HuH-7.5 (cell line): ENCODE measurements around the gene B4GALNT4.
"Not testable (repeated sequence)": the region's sequence is repeated elsewhere in the genome, so short reads cannot be mapped to it uniquely, and the experiment has no call there.

Source experiments
- DNase-seq: peaks from one replicate; pipeline ENCODE4 v3.0.0; 2011; ENCODE audit warnings: low spot score

The B4GALNT4 gene

DNA sequence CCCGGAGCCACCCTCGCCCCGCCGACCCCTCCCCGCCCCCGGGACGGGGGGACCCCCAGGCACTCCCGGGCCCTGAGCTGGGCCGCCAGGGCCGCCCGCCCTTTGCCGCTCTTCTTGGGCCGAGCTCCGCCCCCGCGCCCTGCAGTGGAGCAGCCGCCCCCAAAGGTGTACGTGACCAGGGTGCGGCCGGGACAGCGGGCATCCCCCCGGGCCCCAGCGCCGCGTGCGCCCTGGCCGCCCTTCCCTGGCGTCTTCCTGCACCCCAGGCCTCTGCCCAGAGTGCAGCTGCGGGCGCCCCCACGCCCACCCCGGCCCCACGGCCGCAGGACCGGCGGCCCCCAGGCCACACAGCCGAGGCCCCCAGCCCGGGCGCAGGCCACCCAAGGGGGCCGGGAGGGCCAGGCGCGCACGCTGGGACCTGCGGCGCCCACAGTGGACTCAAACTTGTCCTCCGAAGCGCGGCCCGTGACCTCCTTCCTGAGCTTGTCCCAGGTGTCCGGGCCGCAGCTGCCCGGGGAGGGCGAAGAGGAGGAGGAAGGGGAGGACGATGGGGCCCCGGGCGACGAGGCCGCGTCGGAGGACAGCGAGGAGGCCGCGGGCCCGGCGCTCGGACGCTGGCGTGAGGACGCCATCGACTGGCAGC, 7.4 kb downstream of the B4GALNT4 start:
- no peak for DNase-seq

DNA sequence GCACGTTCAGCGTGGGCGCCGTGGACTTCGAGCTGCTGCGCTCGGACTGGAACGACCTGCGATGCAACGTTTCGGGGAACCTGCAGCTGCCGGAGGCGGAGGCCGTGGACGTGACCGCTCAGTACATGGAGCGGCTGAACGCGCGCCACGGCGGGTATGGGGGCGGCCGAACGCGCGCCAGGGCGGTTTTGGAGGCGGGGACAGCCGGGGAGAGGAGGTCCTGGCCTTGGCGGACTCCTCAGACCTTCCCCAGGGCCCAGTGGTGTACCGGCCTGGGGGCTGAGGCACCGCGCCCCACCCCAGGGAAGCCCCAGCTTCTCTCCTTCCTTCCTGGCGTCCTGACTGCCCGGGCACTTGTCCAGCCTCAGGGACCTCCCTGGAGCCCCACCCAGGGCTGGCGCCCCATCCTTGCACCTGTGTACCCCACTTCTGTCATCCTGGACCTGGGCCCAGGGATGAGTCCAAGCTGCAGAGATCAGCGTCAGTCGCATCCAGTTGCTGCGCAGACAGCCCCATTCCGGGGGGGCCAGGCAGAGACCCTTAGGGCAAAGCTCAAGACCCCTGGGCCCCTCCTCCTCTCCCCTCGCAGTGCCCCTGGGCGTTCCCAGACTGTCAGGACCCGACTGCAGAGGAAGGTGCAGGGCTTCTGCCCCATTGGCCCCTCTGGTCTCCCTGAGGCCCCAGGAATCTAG, 8.0 kb downstream of the B4GALNT4 start:
- DNase-seq: no peak

DNA sequence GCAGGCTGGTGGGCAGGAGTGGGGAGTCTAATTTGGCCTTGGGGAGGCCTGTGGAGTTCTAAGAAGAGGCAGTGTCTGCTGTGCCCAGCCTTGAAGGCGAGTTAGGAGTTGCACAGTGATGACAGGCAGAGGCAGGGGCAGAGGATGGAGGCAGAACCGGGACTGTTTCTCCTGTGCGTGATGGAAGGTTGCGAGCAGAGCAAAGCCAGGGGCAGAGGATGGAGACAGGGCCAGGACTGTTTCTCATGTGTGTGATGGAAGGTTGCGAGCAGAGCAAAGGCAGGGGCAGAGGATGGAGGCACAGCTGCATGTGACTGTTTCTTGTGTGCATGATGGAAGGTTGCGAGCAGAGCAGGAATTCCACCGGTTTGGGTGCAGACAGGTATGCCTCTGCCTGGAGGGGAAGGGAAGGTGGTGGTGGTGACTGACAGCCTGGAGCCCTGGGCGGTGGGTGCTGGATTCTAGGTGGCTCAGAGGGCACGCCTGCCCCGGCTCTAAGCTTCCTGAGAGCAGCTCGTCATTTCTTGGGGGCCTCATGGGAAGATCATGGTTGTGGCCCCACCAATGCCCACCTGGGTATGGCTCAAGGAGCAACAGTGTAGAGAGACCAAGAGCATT, 8.7 kb downstream of the B4GALNT4 start:
- no peak for DNase-seq

DNA sequence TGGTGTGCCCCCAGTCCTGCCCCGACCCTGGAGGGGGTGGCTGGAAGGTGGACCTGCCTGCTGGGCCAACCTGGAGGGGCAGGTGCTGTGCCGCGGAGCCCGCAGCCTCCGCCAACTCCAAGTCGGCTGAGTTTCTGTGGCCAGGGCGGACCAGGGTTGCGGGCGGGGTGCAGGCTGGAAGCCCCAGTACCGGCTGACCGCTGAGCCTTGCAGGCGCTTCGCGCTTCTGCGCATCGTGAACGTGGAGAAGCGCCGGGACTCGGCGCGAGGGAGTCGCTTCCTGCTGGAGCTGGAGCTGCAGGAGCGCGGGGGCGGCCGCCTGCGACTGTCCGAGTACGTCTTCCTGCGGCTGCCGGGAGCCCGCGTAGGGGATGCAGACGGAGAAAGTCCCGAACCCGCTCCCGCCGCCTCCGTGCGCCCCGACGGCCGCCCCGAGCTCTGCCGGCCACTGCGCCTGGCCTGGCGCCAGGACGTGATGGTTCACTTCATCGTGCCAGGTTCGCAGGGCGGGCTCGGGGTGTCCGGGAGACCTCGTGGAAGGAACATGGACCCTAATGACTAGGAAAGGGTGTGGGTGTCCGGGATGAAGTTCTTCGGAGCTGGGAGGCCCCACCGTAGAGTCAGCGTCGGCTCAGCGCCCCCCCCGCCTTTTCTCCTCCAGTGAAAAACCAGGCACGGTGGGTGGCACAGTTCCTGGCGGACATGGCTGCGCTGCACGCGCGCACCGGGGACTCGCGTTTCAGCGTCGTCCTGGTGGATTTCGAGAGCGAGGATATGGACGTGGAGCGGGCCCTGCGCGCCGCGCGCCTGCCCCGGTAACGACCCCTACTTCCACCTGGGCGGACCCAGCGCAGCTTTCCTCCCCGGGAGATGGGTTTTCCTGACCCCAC, 10.2 kb downstream of the B4GALNT4 start:
- DNase-seq: no peak

DNA sequence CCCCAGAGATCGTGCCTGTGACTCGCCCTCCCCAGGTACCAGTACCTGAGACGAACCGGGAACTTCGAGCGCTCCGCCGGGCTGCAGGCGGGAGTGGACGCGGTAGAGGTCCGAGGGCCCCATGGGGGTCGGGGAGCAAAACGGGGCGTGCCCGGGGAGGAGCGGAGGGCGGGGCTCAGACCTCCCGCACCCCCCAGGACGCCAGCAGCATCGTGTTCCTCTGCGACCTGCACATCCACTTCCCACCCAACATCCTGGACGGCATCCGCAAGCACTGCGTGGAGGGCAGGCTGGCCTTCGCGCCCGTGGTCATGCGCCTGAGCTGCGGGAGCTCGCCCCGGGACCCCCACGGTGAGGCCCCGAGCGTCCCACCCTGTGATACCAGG, 10.8 kb downstream of the B4GALNT4 start:
- DNase-seq: no peak

DNA sequence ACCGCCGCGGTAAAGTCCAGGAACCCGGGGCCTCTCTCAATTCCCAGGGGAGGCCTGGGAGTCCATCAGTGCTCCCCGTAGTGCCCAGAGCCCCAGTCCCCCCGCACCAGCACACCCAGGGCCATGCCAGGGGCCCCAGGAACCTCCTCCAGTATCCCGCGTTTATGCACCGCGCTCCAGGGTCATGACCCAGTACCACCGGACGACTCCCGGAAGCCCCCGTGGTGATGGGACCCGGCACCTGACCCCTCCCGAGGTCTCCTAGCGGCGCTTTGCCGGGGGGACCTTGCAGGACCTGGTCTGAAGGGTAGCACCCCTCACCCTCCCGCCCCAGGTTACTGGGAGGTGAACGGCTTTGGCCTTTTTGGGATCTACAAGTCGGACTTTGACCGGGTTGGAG, 11.2 kb downstream of the B4GALNT4 start:
- DNase-seq: no peak

DNA sequence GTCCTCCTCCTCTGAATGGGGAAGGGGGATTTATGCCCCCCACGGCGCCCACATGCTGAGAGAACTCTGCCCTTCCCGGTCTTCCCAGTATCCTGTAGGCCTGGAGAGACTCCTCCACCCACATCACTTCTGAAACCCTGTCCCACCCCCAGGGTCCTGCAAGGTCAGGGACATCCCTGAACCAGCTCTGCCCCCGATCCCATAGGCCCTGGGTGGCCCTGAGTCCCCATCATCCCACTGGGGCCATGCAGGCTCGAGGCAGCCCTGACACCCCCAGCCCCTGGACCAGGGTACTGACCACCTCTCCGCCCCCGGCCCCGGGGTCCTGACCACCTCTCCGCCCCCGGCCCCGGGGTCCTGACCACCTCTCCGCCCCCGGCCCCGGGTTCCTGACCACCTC, 11.7 kb downstream of the B4GALNT4 start:
- DNase-seq: no peak

DNA sequence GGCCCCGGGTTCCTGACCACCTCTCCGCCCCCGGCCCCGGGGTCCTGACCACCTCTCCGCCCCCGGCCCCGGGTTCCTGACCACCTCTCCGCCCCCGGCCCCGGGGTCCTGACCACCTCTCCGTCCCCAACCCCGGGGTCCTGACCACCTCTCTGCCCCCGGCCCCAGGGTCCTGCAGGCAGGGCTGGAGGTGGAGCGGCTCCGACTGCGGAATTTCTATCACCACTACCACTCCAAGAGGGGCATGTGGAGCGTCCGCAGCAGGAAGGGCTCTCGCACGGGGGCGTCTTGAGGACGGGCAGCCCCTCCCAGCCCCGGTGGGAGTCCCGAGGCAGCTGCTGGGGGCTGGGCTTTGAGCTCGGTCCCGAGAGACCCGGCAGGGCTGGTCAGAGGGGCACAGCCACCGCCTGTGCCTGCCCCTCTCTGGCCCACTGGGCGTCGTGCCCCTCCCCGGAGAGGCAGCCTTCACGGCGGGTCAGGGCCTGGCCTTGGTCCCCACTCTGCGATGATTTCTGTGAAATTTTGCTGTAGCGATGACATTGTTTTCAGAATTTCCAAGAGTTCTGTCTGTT, 12.3 kb downstream of the B4GALNT4 start:
- DNase-seq: no peak

DNA sequence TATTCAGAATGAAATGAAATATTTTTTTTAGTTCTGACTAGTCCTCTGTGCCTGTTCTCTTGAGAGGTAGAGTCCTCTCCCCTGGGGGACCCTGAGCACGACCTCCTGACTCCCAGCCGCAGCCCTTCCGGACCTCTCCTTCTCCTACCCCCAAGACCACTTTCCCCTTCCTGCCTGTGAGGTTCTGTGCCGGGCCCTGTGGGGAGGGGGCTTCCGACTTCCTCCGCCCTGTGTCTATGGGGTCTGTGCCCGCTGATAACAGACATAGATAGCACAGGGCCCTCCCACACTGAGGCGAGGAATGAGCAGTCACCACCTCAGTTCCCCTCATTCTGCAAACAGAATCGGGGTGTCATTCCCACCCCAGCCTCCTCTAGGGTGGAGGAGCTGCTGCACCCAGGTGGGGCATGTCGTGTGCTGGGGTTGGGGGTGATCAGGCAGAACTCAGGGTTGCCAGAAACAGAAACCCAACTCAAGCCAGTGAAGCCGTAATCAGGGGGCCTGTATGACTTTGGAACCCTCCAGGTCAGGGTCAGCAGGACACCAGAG, 12.9 kb downstream of the B4GALNT4 start:
- DNase-seq: no peak

DNA sequence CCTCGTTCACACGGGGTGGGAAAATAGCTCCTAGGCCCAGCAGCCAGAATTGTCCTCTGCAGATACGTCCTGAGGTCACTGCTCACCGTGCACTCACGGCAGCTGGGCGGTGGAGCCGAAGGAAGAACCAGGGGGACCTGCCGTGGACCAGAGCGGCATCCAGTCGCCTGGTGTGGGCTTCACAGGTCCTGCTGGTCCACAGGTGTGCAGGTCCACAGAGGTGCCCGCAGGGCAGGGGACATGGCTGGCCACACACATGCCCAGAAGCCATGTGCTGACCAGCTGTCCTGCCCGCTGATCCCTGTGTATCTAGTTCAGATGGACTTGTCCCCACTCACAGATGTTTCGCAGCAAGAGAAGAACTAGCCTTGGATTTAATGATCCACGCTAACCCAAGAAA, 14.1 kb downstream of the B4GALNT4 start:
- no peak for DNase-seq

DNA sequence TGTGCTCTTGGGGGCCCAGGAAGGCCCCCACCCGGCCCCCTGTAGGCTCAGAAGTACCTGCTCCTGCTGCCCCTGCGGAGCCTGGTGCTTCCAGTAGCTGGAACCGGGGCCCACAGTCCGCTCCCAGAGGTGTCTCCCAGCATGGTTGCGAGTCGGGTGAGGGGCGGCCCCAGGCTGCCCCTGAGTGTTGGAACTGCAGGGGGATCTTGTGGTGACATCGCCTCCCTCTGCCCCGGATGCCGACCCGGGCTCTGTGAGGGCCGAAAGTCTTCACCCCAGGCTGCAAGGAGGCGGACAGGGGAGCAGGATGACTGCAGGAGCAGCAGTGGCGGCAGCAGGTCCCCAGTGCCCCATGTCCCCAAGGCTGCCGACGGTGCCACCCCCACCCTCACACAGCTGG, 15.2 kb downstream of the B4GALNT4 start:
- DNase-seq: no peak

DNA sequence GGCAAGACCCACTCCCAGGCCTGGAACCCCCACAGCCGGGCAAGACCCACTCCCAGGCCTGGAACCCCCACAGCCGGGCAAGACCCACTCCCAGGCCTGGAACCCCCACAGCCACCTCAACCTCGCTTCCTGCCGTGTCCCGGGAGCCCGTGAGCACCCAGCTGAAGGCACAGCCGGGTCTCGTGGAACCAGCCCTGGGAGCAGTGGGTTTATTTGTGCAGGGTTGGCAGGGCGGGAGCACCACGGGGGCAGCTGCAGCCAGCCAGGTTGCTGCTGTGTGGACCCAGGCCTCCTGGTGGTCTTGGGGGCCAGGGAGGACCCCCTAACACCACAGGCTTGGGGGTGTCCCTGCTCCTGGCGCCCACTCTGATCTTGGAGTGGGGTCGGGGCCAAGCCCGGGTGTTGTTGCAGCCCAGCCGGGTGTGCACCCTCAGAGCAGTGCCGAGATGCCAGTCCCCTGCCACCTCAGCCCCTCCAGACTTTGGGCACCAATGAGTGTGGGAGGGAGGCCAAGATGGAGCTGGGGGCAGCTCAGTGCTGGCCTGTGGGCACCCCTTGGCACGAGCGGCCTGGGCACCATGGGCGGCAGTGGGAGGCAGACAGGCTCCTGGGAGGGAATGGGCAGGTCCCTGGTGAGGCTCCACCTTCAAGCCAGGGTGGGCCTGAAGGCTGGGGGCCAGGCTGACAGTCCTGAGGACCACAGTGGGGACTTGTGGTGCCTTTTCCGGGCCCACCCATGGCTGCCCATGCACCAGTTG, 16.5 kb downstream of the B4GALNT4 start:
- no peak for DNase-seq

DNA sequence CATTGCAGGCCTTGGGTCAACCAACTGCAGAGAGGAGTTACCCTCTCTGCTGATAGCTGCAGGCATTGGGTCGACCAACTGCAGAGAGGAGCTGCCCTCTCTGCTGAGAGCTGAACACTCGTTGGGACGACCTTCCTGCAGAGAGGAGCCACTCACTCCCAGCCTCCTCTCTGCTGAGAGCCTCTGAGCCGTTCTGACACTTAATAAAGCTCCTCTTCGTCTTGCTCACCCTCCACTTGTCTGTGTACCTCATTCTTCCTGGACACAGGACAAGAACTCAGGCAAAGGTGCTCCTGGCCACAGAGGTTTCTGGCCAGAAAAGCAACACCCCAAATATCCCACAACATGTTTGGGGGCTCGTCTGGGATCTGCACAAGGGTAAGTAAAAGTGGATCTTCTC, 17.2 kb downstream of the B4GALNT4 start:
- DNase-seq: no peak

DNA sequence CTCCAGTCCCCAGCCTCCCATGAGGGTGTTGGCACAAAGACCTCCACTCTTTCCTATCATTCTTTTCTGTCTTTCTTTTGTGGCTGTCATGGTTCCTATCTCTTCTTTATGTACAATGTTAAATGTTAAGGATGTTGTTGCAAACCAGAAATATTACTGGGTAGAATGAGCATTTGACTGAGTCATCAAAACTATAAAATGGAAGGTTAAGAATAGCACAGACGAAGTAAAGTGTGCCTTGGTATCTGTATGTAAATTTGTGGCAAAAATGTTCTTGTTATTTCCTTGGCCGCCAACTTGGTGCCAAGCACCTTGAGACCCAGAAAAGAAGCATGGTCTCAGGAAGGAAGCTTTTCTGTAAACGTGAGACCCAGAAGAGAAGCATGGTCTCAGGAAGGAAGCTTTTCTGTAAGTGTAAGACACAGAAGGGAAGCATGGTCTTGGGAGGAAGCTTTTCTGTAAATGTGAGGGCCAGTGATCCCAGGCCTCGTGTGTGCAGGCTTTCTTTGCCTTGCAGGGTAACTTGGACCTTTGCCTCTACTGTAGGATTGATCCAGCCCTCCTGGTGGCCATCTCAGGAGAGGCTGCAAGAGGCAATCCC, 18.0 kb downstream of the B4GALNT4 start:
- DNase-seq: no peak

DNA sequence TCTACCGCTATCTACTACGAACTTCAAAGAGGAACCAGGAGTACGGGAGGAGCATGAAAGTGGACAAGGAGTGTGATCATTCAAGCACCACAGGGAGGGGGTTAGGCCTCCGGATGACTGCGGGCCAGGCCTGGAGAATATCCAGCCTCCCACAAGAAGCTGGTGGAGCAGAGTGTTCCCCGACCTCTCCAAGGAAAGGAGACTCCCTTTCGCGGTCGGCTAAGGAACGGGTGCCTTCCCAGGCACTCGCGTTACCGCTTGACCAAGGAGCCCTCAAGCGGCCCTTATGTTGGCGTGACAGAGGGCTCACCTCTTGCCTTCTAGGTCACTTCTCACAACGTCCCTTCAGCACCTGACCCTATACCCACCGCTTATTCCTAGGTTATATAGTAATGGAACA, 20.1 kb downstream of the B4GALNT4 start:
- not testable (repeated sequence) for DNase-seq

DNA sequence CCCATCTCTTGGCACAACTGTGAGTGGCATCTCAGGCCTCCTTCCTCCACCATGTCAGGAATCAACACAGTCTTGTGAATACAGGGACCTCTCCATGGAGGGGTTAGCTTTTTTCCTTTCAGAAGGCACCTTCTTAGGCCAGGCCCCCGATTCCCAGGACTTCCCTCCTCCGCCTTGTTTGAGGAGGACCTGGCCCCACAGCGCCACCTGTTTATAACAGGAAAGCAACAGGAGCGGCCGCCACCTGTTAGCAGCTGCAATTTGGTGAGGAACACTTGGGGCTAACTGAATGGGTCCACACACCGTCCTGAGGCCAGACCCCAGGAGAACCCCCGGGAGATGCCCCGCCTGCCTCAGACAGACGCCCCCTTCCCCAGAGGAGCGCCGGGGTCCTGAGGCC, 20.9 kb downstream of the B4GALNT4 start:
- DNase-seq: no peak

DNA sequence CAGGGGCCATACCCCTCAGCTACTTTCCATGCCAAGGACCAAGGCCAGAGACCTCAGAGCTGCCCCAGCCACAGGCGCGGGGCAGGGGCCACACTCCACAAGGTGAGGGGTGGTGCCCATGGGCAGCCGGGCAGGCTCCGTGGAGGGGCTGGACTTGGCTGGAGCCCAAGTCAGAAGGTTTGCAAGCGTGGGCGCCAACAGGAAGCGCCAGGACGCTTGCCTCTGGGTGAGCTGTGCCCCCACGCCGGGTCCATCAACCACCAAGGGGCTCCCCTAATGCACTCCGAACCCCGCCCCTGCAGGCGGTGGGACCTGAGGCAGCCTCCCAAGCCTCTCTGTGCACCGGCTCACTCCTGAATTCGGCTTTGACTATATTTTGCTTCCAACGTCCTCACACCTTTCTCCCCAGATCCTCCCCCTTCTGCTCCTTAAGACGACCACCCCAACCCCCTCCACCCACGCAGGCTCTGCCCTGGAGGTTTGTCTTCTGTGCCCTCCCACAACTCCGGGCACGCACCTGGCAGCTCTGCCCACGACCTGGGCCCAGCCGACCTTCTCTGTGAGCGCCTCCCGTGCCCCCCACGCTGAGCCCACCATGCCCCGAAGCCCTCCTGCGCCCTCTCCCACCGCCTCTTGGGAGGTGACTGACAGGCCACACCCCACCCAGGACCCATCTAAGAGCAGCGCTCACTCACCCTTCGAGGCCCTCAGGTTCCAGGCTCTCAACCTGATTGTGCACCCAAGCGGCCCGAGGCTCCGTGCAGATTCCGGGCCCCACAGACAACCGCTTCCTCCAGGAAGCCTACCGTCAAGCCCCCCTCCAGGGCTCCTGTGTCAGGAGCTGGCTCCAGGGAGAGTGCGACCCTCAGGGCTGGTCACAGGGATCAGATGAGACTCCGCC, 22.1 kb downstream of the B4GALNT4 start:
- no peak for DNase-seq

DNA sequence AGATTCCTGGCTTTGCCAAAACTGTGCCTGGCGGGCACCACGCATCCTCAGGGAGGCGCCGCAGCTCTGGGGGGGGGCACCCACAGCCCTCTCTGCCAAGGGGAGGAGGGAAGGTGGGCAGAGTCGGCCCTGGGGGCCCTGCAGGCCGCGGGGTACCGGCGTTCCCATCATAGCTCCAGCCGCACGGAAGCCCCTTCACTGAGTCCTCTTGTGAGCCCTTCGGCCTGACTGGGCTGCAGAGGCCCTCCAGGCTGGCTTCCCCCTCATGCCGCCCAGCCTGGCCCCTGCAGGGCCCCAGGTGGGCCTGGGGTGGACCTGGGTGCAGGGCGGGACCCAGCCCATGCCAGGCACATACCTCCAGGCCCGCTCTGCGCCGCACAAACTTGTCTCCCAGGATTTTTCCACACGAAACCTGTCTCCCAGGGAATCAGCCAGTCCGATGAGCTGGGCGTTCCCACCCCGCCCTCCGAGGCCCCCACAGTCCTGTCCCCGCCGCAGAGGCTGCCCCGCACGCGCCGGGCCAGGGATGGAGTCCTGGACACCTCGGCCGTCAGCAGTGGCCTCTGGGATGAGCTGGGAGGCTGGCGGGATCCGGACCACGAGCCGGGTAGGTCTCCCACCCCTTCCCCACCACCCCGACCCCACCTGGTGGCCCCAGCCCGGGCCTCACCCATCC, 22.9 kb downstream of the B4GALNT4 start:
- no peak for DNase-seq
